Endometrium (tissue), 2 donors: ENCODE data around the gene GPR17.

Experiments used
- FAIRE-seq: peaks from 2 replicates; lab custom pipeline; 2012; peaks lifted over from hg19 to GRCh38; lab: Jason Lieb, UNC
- donor health status: control.
- donor health status: control.

The GPR17 gene, protein sequence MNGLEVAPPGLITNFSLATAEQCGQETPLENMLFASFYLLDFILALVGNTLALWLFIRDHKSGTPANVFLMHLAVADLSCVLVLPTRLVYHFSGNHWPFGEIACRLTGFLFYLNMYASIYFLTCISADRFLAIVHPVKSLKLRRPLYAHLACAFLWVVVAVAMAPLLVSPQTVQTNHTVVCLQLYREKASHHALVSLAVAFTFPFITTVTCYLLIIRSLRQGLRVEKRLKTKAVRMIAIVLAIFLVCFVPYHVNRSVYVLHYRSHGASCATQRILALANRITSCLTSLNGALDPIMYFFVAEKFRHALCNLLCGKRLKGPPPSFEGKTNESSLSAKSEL

DNA sequence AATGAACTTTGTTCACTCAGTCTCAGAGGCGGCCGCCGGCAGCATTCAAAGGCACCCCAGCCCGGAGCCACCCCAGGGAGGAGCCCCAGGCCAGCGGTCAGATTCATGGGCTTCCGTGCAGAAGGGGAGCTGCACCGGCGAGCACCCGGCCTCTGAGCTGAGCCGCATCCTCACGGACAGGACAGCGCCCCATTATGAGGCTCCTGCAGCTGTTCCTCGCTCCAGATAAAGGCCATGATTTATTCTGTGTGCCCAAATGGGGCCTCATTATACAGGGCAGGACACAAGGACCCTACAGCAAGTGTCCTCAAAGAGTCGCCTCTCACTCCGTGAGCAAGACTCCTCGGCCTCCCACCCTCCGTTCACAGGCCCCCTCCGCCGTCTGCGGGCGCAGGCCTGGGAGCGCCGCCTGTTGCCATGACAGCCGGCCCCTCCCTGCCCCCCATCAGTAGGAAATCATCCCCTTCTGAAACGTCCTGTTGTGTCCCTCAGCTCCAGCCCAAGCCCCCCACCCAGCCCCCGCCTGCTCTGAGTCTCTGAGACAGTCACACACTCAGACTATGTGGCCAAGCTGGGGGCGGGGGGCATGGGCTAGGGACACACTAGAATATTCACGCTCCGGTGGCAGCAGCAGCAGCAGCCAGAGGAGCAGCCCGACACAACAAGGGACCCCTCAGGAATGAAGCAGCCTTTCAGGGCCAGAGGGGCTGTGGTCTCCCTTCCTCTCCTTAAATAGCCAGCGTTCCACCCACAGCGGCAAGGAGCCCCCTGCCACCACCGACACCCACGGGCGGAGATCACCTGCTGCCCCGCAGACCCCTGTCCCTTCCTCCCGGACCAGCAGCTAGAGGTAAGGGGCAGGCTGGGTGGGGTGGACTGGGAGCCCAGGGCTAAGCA, at the start of gene GPR17:
Gene GPR17 (plus strand): TSS at position 759 of the 897 bp plus-strand sequence. CDS start 4,583 bp downstream, outside the sequence.
- FAIRE-seq, result no peak

DNA sequence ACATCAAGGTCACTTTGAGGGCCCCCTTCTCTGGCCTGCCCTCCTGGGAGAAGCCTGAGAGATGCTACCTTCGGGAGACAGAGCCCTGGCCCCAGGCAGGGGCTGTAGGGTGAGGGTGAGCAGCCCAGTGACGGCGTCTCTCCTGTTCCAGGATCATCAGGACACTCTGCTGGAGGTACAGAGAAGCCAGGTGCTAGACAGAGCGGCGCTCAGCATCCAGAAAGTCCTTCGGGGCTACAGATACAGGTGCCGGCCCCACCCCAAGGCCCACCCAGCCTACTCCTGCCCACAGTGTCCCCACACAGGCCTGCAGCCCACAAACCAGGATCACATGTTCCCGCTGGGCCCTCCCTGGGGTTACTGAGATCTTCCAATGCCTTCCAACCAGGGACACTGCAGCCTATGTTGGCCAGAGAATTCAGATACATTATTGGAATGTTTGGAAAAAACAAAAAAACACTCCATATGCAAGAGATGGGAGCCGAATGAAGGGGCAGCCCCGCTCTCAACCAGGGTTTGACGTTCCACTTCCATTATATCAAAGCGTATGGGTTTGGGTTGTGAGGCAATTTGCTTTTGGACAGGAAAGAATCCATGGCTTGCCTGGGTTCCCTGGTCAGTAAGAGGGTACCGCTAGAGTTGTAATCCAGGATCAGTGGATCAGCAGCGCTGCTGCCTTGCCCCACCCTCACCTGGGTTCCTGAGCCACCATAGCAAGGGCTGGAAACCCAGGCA, 49.5 kb upstream of the GPR17 start:
- FAIRE-seq, result no peak

DNA sequence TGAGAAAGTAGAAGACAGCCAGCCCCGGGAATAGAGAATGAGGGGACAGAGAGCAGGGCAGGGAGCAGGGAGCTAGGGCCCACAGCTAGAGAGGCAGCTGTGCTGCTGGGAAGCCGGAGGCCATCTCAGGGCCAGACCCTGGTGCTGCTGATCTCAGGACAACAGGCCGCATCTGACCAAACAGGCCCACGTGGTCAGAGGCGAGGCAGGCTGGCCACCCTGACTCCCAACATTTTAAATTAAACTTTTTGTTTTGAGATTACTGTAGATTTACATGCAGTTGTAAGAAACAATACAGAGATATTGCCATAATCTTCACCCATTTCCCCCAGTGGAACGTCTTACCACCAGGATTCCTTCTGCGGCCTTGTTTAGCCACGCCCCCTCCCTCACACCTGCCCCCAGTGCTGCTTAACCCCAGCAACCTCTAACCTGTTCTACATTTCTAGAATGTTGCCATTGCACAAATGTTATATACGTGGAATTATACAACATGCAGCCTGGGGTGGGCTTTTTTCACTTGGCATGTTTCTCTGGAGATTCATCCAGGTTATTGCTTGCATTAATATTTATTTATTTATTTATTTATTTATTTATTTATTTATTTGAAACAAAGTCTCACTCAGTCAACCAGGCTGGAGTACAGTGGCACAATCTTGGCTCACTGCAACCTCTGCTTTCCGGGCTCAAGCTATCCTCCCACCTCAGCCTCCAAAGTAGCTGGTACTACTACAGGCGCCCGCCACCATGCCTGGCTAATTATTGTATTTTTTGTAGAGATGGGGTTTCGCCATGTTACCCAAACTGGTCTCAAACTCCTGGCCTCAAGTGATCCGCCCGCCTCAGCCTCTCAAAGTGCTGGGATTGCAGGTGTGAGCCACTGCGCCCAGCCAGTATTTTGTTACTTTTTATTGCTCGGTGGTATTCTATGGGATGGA, 48.6 kb upstream of the GPR17 start:
- no peak for FAIRE-seq

GRCh38 chr2:127597984-127598380, 48.0 kb upstream of the GPR17 start:
- FAIRE-seq, result no peak

DNA sequence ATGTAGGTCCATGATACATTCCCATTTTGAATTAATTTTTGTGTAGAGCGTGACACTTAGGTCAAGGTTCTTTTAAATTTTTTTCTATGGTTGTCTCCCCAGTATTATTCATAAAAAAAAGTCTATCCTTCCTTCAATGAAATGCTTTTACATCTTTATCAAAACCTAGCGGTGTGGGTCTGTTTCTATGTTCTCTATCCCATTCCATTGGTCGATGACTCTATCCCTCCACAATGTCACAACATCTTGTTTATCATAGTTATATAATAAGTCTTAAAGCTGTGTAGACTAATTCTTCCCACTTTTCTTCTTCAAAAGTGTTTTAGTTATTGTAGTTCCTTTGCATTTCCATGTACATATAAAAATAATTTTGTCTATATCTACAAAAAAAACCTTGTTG, 47.2 kb upstream of the GPR17 start:
- FAIRE-seq, result no peak

GRCh38 chr2:127599211-127599610, 46.7 kb upstream of the GPR17 start:
- FAIRE-seq, result no peak

DNA sequence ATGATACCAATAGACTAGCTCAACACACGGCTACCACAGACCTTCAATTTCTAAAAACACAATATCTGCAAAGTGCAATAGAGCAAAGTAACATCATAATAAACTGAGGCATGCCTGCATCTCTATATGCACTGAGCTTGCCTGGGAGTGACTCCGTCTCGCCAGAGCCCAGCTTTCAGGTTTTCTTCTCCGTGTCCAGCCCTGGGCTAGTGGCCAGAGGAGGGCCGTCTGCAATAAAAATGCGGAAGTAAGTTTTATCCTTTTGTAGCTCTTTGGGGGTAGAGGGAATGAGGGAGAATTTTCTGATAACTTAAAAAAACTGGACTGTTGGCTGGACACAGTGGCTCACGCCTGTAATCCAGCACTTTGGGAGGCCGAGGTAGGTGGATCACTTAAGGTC, 41.0 kb upstream of the GPR17 start:
- no peak for FAIRE-seq

GRCh38 chr2:127605691-127606263, 40.2 kb upstream of the GPR17 start:
- no peak for FAIRE-seq

DNA sequence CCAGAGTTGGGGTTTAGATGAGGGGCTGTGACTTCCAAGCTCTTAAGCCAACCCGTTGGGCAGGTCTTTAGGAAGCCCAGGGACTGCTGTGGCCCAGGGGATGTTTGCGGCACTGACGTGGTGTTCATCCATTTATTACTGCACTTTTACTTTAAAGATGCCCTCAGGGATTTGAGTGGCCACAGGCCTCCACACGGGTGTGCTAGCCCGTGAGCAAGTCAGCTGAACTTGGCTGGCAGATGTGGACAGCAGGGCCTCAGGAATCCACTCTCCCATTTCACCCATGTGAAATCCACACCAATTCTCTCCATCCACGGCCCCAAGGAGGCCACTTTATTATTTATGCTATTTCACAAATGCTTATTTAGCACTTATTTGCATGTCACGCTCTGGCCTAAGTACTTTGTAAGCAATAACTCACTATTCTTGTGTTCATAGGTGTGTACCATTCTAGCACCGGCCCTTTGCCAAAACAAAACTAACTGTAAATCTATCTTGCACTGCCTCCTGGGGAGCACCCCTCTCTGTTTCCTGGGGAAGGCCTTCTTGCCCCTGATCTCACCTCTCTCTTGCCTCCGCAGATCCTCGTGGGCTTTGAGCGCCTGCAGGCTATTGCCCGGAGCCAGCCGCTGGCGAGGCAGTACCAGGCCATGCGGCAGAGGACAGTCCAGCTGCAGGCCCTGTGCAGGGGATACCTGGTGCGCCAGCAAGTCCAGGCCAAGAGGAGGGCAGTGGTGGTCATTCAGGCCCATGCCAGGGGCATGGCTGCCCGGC, 39.1 kb upstream of the GPR17 start:
- no peak for FAIRE-seq

DNA sequence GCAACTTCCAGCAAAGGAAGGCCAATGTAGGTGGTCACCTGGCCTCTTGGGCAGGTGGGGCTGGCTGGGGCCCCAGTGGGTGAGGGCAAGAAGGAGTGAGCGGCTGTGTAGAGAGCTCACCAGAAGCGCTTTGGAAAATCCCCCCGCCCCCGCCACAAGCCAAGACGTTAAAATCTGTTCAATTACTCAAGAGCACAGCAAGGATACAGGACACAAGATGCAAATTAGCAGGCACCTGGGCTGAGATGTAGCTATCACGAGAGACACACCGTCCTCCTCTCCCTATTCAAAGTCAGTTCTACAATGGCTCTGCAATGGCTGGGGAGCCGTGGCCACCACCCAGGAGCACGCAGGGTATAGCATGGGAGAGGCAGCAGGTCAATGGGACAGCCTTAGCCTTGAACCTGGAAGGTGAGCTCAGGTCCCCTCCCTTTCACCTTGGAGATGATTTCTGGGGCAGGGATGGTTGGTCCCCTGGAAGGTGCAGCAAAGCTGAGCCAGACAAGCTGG, 38.5 kb upstream of the GPR17 start:
- FAIRE-seq, result no peak

DNA sequence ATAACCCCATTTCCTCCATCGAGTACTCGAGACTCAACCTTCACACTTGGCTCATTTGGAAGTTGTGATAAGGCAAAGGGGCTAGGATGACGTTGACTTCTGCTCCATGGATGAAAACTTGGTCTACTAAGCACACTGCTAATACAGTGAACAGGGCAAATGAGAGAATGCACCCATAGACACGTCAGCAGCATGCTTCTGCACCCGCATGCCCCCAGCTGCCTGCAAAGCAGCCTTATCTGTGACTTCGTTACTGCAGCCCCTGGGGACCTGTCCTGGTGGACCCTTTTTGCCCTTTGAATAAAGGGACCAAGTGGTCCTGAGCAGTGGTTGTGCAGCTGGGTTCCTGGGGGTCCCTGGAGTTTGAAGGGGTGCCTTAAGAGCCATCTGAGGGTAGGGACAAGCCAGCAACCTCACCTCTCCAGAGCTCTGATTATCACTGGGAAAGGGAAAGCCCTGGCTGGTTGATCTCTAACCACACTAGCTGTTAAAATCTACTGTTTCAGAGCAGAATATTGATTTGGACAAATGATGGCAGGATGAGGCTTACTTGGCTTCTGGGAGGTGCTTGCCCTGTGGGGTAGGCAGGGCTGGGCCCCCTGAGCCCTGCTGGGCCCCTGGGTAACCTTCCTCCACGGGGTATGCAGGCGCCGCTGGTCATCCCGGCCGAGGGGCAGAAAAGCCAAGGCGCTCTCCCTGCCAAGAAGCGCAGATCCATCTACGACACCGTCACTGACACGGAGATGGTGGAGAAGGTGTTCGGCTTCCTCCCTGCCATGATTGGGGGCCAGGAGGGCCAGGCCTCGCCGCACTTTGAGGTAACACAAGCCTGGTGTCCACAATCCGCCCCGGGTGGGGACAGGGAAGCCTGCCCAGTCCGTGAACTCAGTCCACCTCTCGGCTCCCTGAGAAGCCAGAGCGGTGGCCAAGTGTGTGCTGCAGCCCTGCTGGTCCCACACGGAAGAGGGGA, 37.6 kb upstream of the GPR17 start:
- no peak for FAIRE-seq

DNA sequence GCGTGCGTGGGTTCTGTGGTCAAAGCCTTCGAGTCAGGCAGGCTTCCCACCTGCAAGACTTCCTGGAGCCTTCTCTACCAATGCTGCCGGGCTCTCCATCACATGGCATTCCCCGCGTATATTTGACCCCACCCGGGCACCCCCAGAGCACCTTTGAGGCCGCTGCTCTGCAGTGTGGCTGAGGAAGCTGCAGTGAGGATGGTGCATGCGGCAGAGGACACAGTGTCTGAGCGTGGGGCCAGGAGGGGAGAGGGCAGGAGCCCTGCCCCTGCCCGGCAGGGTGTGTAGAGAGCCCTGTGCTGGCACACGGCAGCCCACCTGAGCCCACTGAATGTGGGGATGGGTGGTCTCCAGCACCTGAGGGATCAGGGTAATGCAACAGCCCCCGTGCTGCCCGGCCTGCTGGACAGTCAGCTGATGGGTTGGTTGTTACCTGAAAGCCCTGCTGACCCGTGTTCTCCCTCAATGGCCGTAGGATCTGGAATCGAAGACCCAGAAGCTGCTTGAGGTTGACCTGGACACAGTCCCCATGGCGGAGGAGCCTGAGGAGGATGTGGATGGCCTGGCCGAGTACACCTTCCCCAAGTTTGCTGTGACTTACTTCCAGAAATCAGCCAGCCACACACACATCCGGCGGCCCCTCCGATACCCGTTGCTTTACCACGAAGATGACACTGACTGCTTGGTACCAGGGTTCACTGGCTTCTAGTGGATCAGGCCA, 36.8 kb upstream of the GPR17 start:
- no peak for FAIRE-seq

DNA sequence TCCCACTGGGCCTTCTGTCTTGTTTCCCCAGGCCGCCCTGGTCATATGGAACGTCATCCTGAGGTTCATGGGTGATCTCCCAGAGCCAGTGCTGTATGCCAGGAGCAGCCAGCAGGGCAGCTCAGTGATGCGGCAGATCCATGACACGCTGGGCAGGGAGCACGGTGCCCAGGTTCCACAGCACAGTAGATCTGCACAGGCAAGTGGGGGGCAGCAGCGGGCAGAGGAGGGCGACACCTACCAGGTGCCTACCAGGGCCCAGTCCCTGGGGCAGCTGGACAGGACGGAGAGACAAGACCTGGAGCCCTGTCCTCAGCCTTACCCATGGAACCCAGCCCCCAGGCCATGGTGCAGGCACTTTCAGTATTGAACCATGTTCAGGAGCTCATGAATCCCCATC, 36.1 kb upstream of the GPR17 start:
- no peak for FAIRE-seq

DNA sequence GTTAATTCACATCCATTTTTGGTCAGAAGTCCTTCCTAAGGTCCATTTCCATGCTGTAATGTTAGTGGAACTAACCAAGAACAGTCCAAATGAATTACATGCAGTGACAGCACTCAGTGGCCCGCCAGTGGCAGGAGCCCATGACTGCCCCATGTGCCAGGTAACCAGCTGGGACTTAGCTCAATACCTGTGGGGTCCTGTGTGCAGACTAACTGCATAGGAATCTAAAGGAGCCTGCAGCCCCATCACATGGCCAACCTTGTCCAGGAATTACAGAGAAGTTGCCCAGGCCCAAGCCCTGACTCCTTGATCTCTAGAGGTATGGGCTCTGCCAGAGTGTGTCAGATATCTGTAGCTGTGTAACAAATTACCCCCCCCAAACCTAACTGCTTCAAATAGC, 35.4 kb upstream of the GPR17 start:
- no peak for FAIRE-seq

DNA sequence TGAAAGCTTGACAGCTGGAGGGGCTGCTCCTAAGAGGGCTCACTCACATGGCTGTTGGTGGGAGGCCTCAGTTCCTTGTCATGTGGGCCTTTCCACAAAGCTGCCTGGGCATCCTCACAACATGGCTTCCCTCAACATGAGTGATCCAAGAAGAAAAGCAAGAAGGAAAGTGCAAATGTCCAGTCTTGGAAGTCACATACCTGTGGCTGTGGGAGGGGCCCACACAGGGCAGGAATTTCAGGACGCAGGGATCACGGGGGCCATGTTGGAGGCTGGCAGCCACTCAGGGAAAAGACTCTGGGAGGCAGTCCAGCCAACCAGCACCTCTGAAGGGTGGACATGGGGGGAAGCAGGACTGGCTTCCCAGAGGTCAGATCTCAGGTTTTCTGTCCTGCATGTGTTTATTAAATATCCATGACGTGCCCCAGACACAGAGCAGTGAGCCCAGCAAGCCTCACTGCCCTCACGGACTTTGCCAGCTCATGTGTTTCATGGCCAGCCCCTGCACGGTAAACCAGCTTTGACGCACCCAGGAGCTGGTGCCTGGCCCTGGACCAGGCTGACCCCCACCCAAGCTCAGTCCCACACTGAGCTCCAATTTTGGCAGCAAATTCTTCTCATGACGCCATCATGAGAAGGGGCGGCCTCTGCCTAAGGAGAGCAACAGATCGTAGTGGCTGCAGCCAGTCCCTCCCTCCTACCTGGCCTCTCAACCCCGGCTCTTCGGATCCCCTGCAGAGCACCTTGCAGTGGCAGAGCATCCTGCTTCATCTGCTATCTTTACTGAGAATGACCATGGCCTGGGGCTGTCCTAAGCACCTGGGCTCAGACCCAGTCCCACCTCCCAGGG, 34.7 kb upstream of the GPR17 start:
- no peak for FAIRE-seq

- FAIRE-seq, result no peak
Measured at GRCh38 chr2:127612111-127612822, 33.7 kb upstream of the GPR17 start.

DNA sequence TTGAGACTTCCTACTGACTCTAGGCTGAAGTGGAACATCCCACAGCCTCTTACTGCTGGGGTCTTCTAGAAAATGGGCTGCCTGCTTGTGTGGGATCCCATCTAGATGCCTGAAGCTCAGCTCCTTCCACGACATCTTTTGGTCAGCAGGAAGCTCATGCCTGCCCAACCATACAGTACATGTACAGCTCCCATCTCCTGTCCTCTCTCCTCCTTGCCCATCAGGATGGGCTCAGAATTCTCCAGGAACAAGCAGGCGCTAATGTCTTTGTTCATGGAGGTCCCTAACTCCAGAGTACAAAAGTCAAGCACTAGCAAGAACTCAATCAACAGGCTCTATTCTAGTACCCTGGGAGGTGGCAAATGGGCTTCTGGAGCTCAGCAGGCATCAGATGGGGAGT, 31.7 kb upstream of the GPR17 start:
- no peak for FAIRE-seq
